Activated T-cell treated with anti-CD3 and anti-CD28 coated beads, Interleukin-2, amount 50 U/mL, for 72 hours (primary cell): ENCODE data around the gene LPP. TPM values are rescaled to one million over a fixed set of nuclear protein-coding genes. Genes with fewer than 3 reads are reported as not detected.

Experiments
- ATAC-seq, 2 donors: fragments of 150-1000 bp; cut with Tn5 transposase; replicated peaks in 1 of 2; 2 replicates each; pipeline ENCODE4 v1.10.0; 2021; ENCODE audit warnings: moderate library complexity in 2 of 2, mild to moderate bottlenecking in 1 of 2
- DNase-seq, 2 donors: peaks; one replicate each; pipeline ENCODE4 v3.0.0; 2021 to 2022; ENCODE audit warnings: mixed read lengths in 1 of 2
- H3K27ac Mint-ChIP-seq: one replicate; pipeline ENCODE4 v1.8.0; 2022; ENCODE audit warnings: mild to moderate bottlenecking, moderate library complexity, mixed read lengths
- H3K27me3 Mint-ChIP-seq: one replicate; pipeline ENCODE4 v1.8.0; 2022; ENCODE audit warnings: low read depth, mixed read lengths
- H3K36me3 Mint-ChIP-seq, 2 donors: one replicate each; pipeline ENCODE4 v1.8.0; 2022; ENCODE audit warnings: mixed read lengths in 2 of 2, mild to moderate bottlenecking in 1 of 2; ENCODE audit not compliant: insufficient read depth in 2 of 2
- H3K4me1 Mint-ChIP-seq: one replicate; pipeline ENCODE4 v1.8.0; 2022; ENCODE audit warnings: low read depth, mixed read lengths
- H3K4me3 Mint-ChIP-seq, 2 donors: one replicate each; pipeline ENCODE4 v1.8.0; 2022; ENCODE audit warnings: mild to moderate bottlenecking in 2 of 2, mixed read lengths in 2 of 2, moderate library complexity in 2 of 2
- H3K9me3 Mint-ChIP-seq, 2 donors: one replicate each; pipeline ENCODE4 v1.8.0; 2022; ENCODE audit warnings: mixed read lengths in 2 of 2
- total RNA-seq, 2 donors: library from RNA; stranded (reverse); gene quantifications; one replicate each; pipeline ENCODE4 v1.2.3, GENCODE V29; 2022

LPP gene
- total RNA-seq, 2 donors from 2014 or later, result 50.4 to 67.7 TPM

DNA sequence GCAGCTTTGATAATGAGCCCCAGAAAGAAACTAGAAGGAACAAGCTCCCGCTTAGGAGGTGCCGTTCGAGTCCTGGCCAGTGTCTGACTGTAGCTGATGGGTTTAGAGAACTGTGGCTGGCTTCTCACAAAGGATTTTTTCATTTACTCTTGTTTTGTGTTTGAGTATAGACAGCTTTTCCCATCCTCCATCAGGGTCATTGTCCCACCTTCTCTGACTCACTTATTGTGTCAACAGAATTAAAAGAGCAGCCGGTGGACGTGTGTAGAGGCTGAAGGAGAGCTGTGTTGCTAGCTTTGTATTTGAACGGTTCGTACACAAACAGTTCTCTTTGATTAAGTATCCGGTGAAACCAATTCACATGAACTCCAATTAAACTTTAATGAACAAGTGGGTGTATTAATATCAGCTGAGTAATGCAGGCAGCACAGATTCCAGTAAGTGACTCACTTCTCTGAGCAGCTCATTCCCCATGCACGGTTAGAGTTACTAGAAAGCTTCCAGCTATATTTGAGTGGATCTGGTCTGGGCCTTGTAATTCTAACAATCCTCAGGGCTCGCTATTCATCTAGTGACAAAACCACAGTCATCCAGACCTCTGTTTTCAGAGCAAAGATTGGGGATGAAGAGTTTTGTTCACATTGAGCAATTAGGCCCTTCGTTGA is 141.0 kb downstream of the LPP start:
- Mint-ChIP-seq H3K4me3 (peak overlapping the region in 1 of 2 donors; percentile 36), H3K36me3 (peaks cover 2 to 7% of the 10 kb centered on the region in 2 donors), H3K9me3 (peaks cover 0 to 2% of the 10 kb centered on the region in 2 donors), H3K4me1 (peaks cover 82% of the 10 kb centered on the region), H3K27ac (peak overlapping the region; percentile 92), H3K27me3 (no peaks in the 10 kb centered on the region)
- peak in 1 of 2 donors; percentile 30 for ATAC-seq
- DNase-seq, result no peak

DNA sequence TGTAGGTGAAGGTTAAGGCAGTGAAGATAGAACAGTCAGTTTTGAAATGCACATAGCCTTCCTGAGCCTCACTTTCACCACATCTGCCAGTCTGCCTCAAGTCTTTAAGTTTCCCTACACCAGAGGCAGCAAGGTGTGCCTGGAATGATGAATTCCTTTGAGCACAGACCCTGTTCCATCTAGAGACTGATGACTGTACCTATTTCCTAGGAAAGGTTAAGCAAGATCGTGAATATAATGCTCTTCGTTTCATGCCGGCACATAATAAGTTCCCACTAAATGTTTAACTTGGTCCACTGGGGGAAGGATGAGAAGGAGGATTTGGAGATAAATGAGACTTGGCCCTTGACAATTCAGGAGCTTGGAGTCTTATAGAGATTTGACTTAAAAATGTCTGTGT is 141.9 kb downstream of the LPP start:
- peak overlapping the region; percentile 92 for H3K27ac Mint-ChIP-seq
- DNase-seq (no peak), ATAC-seq (no peak)
- H3K4me3 Mint-ChIP-seq, result peak overlapping the region in 1 of 2 donors; percentile 36
- H3K4me1 Mint-ChIP-seq, result peaks cover 90% of the 10 kb centered on the region
- H3K9me3 Mint-ChIP-seq, result peaks cover 0 to 2% of the 10 kb centered on the region in 2 donors
- H3K27me3 Mint-ChIP-seq, result no peaks in the 10 kb centered on the region
- peaks cover 0 to 5% of the 10 kb centered on the region in 2 donors for H3K36me3 Mint-ChIP-seq

DNA sequence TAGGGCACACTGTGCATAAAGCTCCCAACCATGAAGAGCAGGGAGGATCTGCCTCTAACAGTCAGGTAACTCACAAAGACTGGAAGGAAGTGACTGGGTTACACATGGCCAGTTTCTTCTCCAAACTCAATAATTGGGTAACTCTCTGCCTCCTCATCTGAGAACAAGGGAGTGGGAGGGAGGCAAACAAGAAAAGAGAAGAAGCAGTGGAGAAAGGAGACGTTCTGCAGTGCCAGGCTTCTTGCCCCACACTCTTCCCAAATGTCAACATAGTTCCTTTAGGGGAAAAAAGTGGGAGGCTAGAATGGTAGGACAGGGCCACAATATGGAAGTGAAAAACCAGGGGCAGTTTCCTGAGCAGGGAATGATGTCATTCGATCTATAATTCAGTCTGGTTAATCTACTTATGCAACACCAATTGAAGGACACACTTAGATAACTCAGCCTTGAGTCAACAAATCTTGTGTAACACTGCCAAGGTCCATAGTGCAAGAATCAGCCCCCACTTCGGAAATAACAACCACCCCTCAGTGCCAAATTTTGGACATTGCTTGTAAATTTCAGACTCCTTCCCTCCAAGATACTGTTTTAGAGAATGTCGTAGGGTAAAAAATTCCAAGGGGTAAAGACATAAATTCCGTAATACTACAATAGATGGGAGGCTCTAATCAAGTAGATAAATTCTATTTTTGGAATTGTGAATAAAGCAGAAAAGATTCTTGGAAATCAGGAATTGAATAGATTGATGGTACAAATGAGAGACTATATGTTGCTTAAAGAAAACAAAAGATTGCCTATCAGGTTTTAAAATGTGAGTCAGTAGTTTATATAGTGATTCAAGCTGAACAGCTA is 143.0 kb downstream of the LPP start:
- no peak for ATAC-seq
- H3K9me3 Mint-ChIP-seq, result peaks cover 0 to 2% of the 10 kb centered on the region in 2 donors
- peaks cover 0 to 2% of the 10 kb centered on the region in 2 donors for H3K36me3 Mint-ChIP-seq
- H3K27ac Mint-ChIP-seq, result peak overlapping the region; percentile 99
- no peaks in the 10 kb centered on the region for H3K27me3 Mint-ChIP-seq
- H3K4me3 Mint-ChIP-seq, result peak overlapping the region in 1 of 2 donors; percentile 36
- DNase-seq, result no peak
- H3K4me1 Mint-ChIP-seq, result peaks cover 96% of the 10 kb centered on the region

DNA sequence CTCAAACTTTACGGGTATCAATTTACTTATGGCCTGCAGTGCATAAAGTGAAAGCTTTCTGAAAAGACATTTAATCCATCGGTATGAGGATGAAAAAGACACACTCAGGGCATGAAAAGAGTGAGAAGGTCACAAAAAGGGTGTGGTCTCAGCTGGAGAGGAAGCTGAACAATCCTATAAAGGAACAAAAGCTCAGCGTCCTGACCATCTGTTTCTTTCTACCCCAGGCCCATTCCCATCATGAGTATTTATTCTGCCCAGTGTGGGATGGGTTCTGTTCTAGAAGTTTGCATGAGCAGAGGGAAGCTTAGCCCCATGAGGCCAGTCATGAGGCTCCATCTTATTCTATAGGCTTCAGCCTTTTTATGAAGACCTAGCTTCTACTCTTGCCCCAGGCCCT is 144.6 kb downstream of the LPP start:
- Mint-ChIP-seq H3K9me3 (peaks cover 0 to 2% of the 10 kb centered on the region in 2 donors), H3K4me1 (peaks cover 96% of the 10 kb centered on the region), H3K36me3 (peaks cover 0 to 6% of the 10 kb centered on the region in 2 donors), H3K4me3 (peak overlapping the region; percentile 43 to 79), H3K27me3 (no peaks in the 10 kb centered on the region), H3K27ac (peak overlapping the region; percentile 99)
- DNase-seq (no peak), ATAC-seq (no peak)

DNA sequence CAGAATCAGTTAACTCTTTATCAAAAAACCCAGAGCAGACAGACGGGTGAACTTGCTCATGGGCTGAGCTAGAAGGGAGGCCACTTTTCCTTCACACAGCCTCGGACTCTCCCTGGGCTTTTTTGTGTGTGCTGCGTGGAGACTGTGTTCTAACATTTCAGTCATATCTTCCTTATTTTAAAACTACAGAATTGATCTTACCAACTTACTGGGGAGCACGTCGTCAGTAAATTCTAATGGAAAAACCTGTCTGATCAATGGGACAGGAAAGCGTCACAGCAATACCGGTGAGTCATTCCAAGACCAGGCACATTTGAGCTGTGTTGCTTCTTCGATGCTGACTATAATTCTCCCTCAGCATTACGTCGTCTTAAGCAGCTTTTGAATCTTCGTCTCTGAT is 145.1 kb downstream of the LPP start:
- Mint-ChIP-seq H3K27me3 (no peaks in the 10 kb centered on the region), H3K36me3 (peaks cover 0 to 6% of the 10 kb centered on the region in 2 donors), H3K4me3 (peak overlapping the region; percentile 43 to 79), H3K27ac (peak overlapping the region; percentile 99), H3K9me3 (peaks cover 0 to 2% of the 10 kb centered on the region in 2 donors), H3K4me1 (peaks cover 93% of the 10 kb centered on the region)
- ATAC-seq (peak; percentile 81 to 87), DNase-seq (peak; percentile 73 to 75)

DNA sequence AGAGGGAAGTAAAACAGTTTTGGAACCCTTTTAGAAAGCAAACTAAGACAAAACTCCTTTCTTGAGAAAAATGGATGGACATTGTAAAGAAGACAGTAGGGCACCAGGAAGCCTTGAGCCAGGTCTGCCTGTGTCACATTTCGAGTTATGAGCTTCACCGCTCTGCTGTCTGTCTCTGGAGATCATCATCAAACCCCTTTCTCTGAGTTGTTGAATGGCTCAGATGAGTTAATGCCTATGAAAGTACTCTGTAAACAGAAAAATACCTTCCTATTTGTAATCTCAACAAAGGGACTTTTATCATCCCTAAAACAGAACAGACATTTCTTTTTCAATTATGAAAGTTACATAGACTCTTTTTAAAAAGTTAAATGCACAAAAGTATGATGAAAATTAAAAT is 145.8 kb downstream of the LPP start:
- Mint-ChIP-seq H3K4me1 (peaks cover 93% of the 10 kb centered on the region), H3K36me3 (peaks cover 0 to 6% of the 10 kb centered on the region in 2 donors), H3K27ac (peak overlapping the region; percentile 99), H3K27me3 (no peaks in the 10 kb centered on the region), H3K9me3 (peaks cover 0 to 2% of the 10 kb centered on the region in 2 donors), H3K4me3 (peak overlapping the region; percentile 43 to 79)
- peak; percentile 23 to 33 for ATAC-seq
- no peak for DNase-seq

DNA sequence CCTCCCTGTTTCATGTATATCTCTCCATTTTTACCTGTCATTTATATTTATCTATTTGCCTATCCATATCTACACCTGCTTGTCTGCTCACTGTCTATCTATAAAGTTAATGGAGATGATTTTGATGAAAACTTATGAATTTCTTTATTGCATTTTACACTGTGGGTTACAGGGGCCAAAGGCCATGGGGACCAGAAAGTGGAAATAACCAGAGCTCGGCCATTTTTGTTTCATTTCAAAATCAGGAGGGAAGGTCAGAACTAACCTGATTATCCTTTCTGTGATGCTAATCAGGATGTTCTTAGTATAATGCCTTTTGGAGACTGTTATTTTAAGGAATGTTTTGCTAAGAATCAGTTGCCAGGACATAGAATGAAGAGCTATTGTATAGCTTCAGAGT is 147.2 kb downstream of the LPP start:
- H3K27ac Mint-ChIP-seq, result peak overlapping the region; percentile 64
- peak overlapping the region in 1 of 2 donors; percentile 12 for H3K4me3 Mint-ChIP-seq
- H3K9me3 Mint-ChIP-seq, result peaks cover 0 to 2% of the 10 kb centered on the region in 2 donors
- DNase-seq, result no peak
- ATAC-seq, result no peak
- no peaks in the 10 kb centered on the region for H3K27me3 Mint-ChIP-seq
- H3K4me1 Mint-ChIP-seq, result peaks cover 80% of the 10 kb centered on the region
- H3K36me3 Mint-ChIP-seq, result peaks cover 0 to 11% of the 10 kb centered on the region in 2 donors

DNA sequence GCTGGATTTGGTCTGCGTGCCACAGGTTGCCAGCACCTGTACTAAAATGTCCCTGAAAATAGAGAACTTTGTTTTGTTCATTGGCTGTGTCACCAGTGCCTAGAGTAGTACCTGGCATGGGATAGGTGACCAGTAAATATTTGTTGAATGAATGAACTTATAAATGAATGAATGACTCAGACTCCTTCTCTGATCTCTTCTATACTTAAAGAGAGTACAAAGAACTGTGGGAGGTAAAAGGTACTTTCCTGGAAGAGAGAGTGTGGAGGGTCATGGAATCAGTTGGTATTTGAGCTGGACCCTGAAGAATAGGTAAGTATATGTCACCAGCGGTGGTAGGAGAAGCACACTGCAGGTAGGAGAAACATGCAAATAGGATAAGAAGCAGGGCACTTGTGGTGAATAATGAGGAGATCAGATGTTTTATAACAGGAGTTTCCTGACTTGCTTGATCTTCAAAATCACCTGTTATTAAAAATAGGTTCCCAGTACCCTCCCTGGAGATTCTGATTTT is 149.4 kb downstream of the LPP start:
- H3K27ac Mint-ChIP-seq, result no peak overlapping the region
- H3K36me3 Mint-ChIP-seq, result peaks cover 0 to 11% of the 10 kb centered on the region in 2 donors
- DNase-seq, result no peak
- ATAC-seq, result no peak
- H3K4me1 Mint-ChIP-seq, result peaks cover 58% of the 10 kb centered on the region
- H3K27me3 Mint-ChIP-seq, result no peaks in the 10 kb centered on the region
- peak overlapping the region in 1 of 2 donors; percentile 42 for H3K4me3 Mint-ChIP-seq
- no peaks in the 10 kb centered on the region for H3K9me3 Mint-ChIP-seq

DNA sequence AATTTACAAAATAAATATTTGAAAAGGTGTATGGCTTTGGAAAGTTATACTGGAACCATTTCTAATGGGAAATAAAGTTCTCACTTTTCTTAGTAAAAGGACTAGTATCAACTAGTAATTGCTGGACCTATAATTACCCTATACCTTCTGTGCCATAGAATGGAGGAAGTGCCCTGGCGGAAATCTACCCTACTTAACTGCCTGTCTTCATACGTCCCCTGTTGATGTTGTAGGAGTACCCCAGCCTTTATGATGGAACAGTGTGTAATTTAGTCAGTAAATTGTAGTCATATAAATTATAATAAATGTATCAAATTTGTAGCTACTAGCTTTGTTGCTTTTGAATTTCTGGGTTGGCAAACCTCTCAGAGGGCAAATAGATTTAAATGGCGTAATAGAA is 149.9 kb downstream of the LPP start:
- ATAC-seq (no peak), DNase-seq (no peak)
- Mint-ChIP-seq H3K27ac (no peak overlapping the region), H3K27me3 (no peaks in the 10 kb centered on the region), H3K9me3 (no peaks in the 10 kb centered on the region), H3K36me3 (peaks cover 0 to 11% of the 10 kb centered on the region in 2 donors), H3K4me3 (no peak overlapping the region), H3K4me1 (peaks cover 55% of the 10 kb centered on the region)

DNA sequence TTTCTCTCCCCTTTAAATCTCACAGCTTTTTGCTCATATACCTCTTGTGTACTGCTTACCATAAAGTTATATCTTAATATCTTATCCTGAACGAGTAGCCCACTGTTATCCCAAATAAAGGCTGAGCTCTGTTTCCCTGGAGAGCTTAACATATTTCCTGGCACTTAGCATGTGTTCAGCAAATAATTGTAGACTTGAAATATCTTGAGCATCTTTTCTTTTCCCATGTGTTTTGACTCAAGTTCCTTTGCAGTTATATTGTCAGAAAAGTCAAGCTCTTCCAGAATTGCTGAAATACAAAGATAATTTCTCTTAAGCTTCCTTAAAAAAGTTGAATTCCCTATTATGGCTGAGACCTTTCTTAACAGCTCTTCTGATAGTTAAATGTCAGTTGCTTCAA is 150.5 kb downstream of the LPP start:
- Mint-ChIP-seq H3K4me1 (peaks cover 55% of the 10 kb centered on the region), H3K27ac (no peak overlapping the region), H3K4me3 (no peak overlapping the region), H3K36me3 (peaks cover 0 to 10% of the 10 kb centered on the region in 2 donors), H3K9me3 (no peaks in the 10 kb centered on the region), H3K27me3 (no peaks in the 10 kb centered on the region)
- DNase-seq (no peak), ATAC-seq (no peak)

DNA sequence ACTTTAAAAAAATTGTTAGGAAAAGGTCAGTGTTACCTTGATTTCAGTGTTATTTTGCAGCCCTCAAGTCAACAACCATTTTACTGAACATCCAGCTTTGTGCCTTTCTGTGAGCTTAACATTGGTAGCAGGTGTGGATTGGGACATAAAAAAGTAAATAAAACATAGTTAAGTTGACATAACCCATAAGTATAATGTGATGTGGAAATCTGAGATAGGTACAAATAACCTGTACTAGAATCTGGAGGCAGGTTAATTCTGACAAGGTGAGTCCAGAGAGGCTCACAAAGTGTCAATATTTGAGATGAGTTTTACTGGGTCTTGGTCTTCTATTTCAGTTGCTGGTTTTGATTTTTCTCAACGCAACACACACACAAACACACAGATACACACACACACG is 151.3 kb downstream of the LPP start:
- DNase-seq (no peak), ATAC-seq (no peak)
- H3K36me3 Mint-ChIP-seq, result peaks cover 1 to 10% of the 10 kb centered on the region in 2 donors
- no peaks in the 10 kb centered on the region for H3K9me3 Mint-ChIP-seq
- H3K4me3 Mint-ChIP-seq, result no peak overlapping the region
- no peaks in the 10 kb centered on the region for H3K27me3 Mint-ChIP-seq
- peaks cover 55% of the 10 kb centered on the region for H3K4me1 Mint-ChIP-seq
- no peak overlapping the region for H3K27ac Mint-ChIP-seq

DNA sequence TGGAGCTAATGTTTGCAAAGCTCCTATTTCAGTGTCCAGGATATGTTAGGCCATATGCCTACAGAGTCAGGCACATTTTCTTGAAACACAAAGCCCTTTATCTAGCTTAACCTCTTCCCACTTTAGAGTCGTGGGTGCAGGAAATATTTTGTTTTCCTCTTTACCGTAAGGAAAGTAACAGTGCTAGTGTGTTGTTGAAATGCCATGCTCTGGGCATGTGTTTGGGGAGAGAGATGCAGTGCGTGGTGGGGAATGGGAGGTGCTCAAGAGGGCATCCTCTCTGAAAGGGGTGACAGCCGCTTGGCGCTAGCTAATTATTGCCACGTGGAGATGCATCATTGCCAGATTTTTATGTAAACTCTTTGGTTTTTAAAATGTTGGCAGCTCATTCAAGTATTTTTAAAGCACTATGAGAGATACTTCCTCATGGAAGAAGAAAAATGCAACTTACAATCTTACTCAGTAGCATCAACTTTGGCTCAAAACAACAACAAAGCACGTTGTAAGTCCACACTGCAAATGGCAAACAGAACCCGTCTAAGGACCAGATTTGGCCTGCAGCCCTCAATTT is 152.6 kb downstream of the LPP start:
- no peak overlapping the region for H3K4me3 Mint-ChIP-seq
- H3K36me3 Mint-ChIP-seq, result peaks cover 1 to 15% of the 10 kb centered on the region in 2 donors
- ATAC-seq (no peak), DNase-seq (no peak)
- H3K4me1 Mint-ChIP-seq, result peaks cover 51% of the 10 kb centered on the region
- H3K27ac Mint-ChIP-seq, result no peak overlapping the region
- H3K27me3 Mint-ChIP-seq, result no peaks in the 10 kb centered on the region
- no peaks in the 10 kb centered on the region for H3K9me3 Mint-ChIP-seq
